ENCODE measurements around the gene WDR27.

The WDR27 gene

DNA sequence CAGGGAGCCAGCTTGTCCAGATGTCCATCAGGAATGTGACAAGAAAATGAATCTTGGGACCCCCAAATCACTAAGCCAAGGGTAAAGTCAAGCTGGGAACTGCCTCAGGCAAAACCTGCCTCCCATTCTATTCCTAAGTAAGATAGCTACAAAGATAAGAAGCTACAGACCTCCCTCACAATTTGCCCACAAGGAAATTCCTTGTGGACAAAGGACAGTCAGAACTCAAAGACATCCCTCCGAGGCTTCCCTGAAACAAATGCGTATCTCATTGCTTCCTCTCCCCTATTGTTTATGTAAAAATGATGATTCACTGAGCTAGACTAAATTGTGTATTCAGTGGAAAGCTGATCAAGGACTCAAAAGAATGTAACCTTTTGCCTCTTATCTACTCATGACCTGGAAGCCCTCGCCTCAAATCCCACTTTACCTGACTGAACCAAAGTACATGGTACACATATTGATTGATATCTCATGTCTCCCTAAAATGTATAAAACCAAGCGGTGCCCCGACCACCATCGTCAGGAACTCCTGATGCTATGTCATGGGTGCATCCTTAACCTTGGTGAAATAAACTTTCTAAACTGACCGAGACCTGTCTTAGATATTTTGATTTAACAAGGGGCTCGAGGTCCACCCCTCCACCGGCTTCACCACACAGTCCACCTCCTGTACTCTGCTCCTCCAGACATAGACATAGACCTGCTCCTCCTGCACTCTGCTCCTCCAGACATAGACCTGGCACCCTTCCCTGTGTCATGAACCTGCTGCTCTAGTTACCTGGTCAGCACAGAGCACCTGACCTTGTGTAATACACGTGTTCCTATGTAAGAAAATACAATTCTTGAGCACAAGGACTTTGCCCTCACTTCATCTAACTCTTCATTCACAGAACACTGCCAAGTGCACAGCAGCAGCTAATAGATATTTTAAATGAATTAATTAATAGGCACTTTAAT is 81.4 kb downstream of the WDR27 start:
- TF ChIP-seq EP300 (IDR thresholded peaks at IDR 0.05; ENCODE audit: borderline replicate concordance): no peak
- TF ChIP-seq NFIC (IDR thresholded peaks at IDR 0.05): no peak
- TF ChIP-seq TCF12 (IDR thresholded peaks at IDR 0.05; ENCODE audit: low read depth): no peak
- no peak for TF ChIP-seq ZBTB7A (IDR thresholded peaks at IDR 0.05; ENCODE audit: low read depth)
- TF ChIP-seq EGR1 (IDR thresholded peaks at IDR 0.05): no peak
- no peak for TF ChIP-seq CREB1 (IDR thresholded peaks at IDR 0.05; ENCODE audit: low read depth)

DNA sequence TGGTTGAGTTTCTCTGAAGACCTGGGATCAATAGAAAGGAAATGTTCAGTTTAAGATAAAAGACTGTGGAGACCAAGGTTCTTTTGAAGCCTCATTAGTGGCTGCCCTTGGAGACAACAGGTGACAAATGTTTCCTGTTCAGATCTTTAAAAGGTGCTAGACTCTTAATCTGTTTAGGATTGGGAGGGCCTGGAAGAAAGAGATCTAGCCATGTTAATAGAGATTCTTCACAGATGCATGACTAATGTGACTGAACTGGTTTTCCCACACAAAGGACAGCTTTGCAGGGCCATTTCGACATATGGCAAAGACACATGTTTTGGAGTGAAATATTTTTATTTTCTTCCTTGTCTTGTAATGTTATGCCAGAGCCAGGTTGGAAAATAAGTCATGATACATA is 82.2 kb downstream of the WDR27 start:
- TF ChIP-seq, protein P1, sequence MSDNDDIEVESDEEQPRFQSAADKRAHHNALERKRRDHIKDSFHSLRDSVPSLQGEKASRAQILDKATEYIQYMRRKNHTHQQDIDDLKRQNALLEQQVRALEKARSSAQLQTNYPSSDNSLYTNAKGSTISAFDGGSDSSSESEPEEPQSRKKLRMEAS (IDR thresholded peaks at IDR 0.05): no peak
- no peak for TF ChIP-seq YY1 (IDR thresholded peaks at IDR 0.05; ENCODE audit: low read depth)
- TF ChIP-seq EGR1 (IDR thresholded peaks at IDR 0.05): no peak
- no peak for TF ChIP-seq RAD21 (IDR thresholded peaks at IDR 0.05; ENCODE audit: low read depth)
- no peak for TF ChIP-seq FOXM1 (IDR thresholded peaks at IDR 0.05; ENCODE audit: borderline replicate concordance, low read depth)
- no peak for TF ChIP-seq CEBPB (IDR thresholded peaks at IDR 0.05)
- no peak for TF ChIP-seq EP300 (IDR thresholded peaks at IDR 0.05; ENCODE audit: borderline replicate concordance)
- TF ChIP-seq CREB1 (IDR thresholded peaks at IDR 0.05; ENCODE audit: low read depth): no peak
- TF ChIP-seq, protein P2, sequence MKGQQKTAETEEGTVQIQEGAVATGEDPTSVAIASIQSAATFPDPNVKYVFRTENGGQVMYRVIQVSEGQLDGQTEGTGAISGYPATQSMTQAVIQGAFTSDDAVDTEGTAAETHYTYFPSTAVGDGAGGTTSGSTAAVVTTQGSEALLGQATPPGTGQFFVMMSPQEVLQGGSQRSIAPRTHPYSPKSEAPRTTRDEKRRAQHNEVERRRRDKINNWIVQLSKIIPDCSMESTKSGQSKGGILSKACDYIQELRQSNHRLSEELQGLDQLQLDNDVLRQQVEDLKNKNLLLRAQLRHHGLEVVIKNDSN (IDR thresholded peaks at IDR 0.05): no peak
- TF ChIP-seq TEAD4 (IDR thresholded peaks at IDR 0.05): no peak
- no peak for TF ChIP-seq TAF1 (IDR thresholded peaks at IDR 0.05; ENCODE audit: low read depth)

- TF ChIP-seq, protein P2 (IDR thresholded peaks at IDR 0.05): no peak
- TF ChIP-seq YY1 (IDR thresholded peaks at IDR 0.05; ENCODE audit: low read depth): no peak
- no peak for TF ChIP-seq TEAD4 (IDR thresholded peaks at IDR 0.05)
- TF ChIP-seq TCF12 (IDR thresholded peaks at IDR 0.05; ENCODE audit: low read depth): no peak
- TF ChIP-seq, protein P1 (IDR thresholded peaks at IDR 0.05): no peak
- TF ChIP-seq ZBTB7A (IDR thresholded peaks at IDR 0.05; ENCODE audit: low read depth): no peak
- no peak for TF ChIP-seq EP300 (IDR thresholded peaks at IDR 0.05; ENCODE audit: borderline replicate concordance)
- no peak for TF ChIP-seq NFIC (IDR thresholded peaks at IDR 0.05)
- TF ChIP-seq CREB1 (IDR thresholded peaks at IDR 0.05; ENCODE audit: low read depth): no peak
These were observed 83.0 kb downstream of the WDR27 start for GRCh38 chr6:169618526-169619490.

DNA sequence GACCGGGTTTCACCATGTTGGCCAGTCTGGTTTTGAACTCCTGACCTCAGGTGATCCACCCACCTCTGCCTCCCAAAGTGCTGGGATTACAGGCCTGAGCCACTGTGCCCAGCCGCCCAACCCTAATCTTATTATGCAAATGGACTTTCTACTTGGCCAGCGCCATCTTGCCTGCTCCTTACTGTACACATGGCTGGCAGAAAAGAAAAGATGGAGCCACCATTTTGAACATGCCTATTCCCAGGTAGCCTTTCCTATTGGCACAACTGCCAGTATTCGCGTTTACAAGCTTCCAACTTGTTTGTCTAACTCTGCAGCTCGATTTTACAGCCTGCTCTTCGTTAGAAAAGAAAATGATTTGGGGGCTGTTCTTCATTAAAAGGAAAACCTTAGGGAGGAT is 84.3 kb downstream of the WDR27 start:
- no peak for TF ChIP-seq CREB1 (IDR thresholded peaks at IDR 0.05; ENCODE audit: low read depth)
- no peak for TF ChIP-seq REST (IDR thresholded peaks at IDR 0.05; ENCODE audit: low read depth)
- TF ChIP-seq FOXM1 (IDR thresholded peaks at IDR 0.05; ENCODE audit: borderline replicate concordance, low read depth): no peak
- TF ChIP-seq RAD21 (IDR thresholded peaks at IDR 0.05; ENCODE audit: low read depth): no peak
- TF ChIP-seq TCF12 (IDR thresholded peaks at IDR 0.05; ENCODE audit: low read depth): no peak
- no peak for TF ChIP-seq NFIC (IDR thresholded peaks at IDR 0.05)
- no peak for TF ChIP-seq TAF1 (IDR thresholded peaks at IDR 0.05; ENCODE audit: low read depth)
- TF ChIP-seq, protein P2 (IDR thresholded peaks at IDR 0.05): no peak
- TF ChIP-seq YY1 (IDR thresholded peaks at IDR 0.05; ENCODE audit: low read depth): no peak
- TF ChIP-seq ZBTB7A (IDR thresholded peaks at IDR 0.05; ENCODE audit: low read depth): no peak
- no peak for TF ChIP-seq EP300 (IDR thresholded peaks at IDR 0.05; ENCODE audit: borderline replicate concordance)
- TF ChIP-seq, protein P1 (IDR thresholded peaks at IDR 0.05): no peak
- TF ChIP-seq CEBPB (IDR thresholded peaks at IDR 0.05): no peak
- no peak for TF ChIP-seq EGR1 (IDR thresholded peaks at IDR 0.05)
- no peak for TF ChIP-seq TEAD4 (IDR thresholded peaks at IDR 0.05)

GRCh38 chr6:169604076-169604475 is 97.8 kb downstream of the WDR27 start:
- no peak for TF ChIP-seq TAF1 (IDR thresholded peaks at IDR 0.05; ENCODE audit: low read depth)
- TF ChIP-seq REST (IDR thresholded peaks at IDR 0.05; ENCODE audit: low read depth): no peak
- no peak for TF ChIP-seq EP300 (IDR thresholded peaks at IDR 0.05; ENCODE audit: borderline replicate concordance)
- TF ChIP-seq, protein P1 (IDR thresholded peaks at IDR 0.05): no peak
- no peak for TF ChIP-seq CREB1 (IDR thresholded peaks at IDR 0.05; ENCODE audit: low read depth)
- TF ChIP-seq NFIC (IDR thresholded peaks at IDR 0.05): no peak
